ENCODE data around the gene EIF4G3. TPM values are rescaled to one million over a fixed set of nuclear protein-coding genes. Genes with fewer than 3 reads are reported as not detected.
A peak's percentile ranks its signal among the peaks of the same experiment; 100 is the strongest.

The EIF4G3 gene
- total and polyA plus RNA-seq, 2 of the 8 experiments (the other 6 are each of a cell fraction or from before 2014, with no cell fraction given), result 47.5 to 66.6 TPM

- TF ChIP-seq HDAC2 (IDR thresholded peaks at IDR 0.05; ENCODE audit: borderline replicate concordance in 1 of 2, low read depth in 2 of 2, low read length in 2 of 2) (no peak; a peak in 1 of 4 replicates), EP300 (IDR thresholded peaks at IDR 0.05; ENCODE audit: borderline replicate concordance in 1 of 2, low read depth in 2 of 2, low read length in 2 of 2) (no peak), JUN (IDR thresholded peaks at IDR 0.05; ENCODE audit: low read depth, low read length) (no peak), FOSL1 (IDR thresholded peaks at IDR 0.05; ENCODE audit: insufficient read depth, low read depth, low read length) (no peak), GABPA (IDR thresholded peaks at IDR 0.05; ENCODE audit: borderline replicate concordance, insufficient read depth, low read length) (no peak), SUZ12 (IDR thresholded peaks at IDR 0.05; ENCODE audit: low read length) (no peak), YY1 (IDR thresholded peaks at IDR 0.05; ENCODE audit: low read depth, low read length) (peak; percentile 94), TEAD4 (IDR thresholded peaks at IDR 0.05; ENCODE audit: low read depth, low read length) (no peak), SIRT6 (IDR thresholded peaks at IDR 0.05; ENCODE audit: low read length) (no peak), ASH2L (IDR thresholded peaks at IDR 0.05; ENCODE audit: low read length) (peak; percentile 76), POLR2A (IDR thresholded peaks at IDR 0.05; ENCODE audit: control extremely low read depth in 1 of 2, low read depth in 2 of 2, low read length in 2 of 2) (peak; percentile 85 to 92), PHF8 (conservative IDR thresholded peaks at IDR 0.05; ENCODE audit: low read depth, low read length) (peak; percentile 92), TAF7 (optimal IDR thresholded peaks at IDR 0.05; ENCODE audit: borderline replicate concordance, low read depth, low read length) (peak; percentile 76), HDAC6 (IDR thresholded peaks at IDR 0.05; ENCODE audit: low read depth, low read length) (no peak), CEBPB (IDR thresholded peaks at IDR 0.05; ENCODE audit: low read depth, low read length) (no peak), CBX8 (IDR thresholded peaks at IDR 0.05; ENCODE audit: borderline replicate concordance, low read depth, low read length) (no peak), SP1 (IDR thresholded peaks at IDR 0.05; ENCODE audit: low read depth, low read length) (0 out of 2 replicates have a peak, but pooled peaks have one; percentile 26), CTBP2 (IDR thresholded peaks at IDR 0.05; ENCODE audit: borderline replicate concordance, insufficient read depth, insufficient read length, low read length) (no peak), TBP (IDR thresholded peaks at IDR 0.05; ENCODE audit: low read depth, low read length) (peak; percentile 71), RFX5 (IDR thresholded peaks at IDR 0.05; ENCODE audit: borderline replicate concordance, low read depth, low read length) (no peak)
- TF ChIP-seq, protein P1, sequence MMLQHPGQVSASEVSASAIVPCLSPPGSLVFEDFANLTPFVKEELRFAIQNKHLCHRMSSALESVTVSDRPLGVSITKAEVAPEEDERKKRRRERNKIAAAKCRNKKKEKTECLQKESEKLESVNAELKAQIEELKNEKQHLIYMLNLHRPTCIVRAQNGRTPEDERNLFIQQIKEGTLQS (IDR thresholded peaks at IDR 0.05; ENCODE audit: insufficient read depth, low read depth, low read length), result no peak
- TF ChIP-seq, protein P2, sequence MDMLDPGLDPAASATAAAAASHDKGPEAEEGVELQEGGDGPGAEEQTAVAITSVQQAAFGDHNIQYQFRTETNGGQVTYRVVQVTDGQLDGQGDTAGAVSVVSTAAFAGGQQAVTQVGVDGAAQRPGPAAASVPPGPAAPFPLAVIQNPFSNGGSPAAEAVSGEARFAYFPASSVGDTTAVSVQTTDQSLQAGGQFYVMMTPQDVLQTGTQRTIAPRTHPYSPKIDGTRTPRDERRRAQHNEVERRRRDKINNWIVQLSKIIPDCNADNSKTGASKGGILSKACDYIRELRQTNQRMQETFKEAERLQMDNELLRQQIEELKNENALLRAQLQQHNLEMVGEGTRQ (IDR thresholded peaks at IDR 0.05; ENCODE audit: low read length), result no peak
Observed at GRCh38 chr1:21176586-21177555, at the start of gene EIF4G3 (continued).
